Measurements from ENCODE around the gene NXPH4.

GRCh38 chr12:57200497-57200896, 16.1 kb upstream of the NXPH4 start:
- TF ChIP-seq CTCF (IDR thresholded peaks at IDR 0.05 in 2 of 3, conservative IDR thresholded peaks at IDR 0.05 in 1 of 3; ENCODE audit: control insufficient read depth in 2 of 3, extremely low read depth in 1 of 3, insufficient read depth in 1 of 3, low read depth in 3 of 3, low read length in 3 of 3) (no peak), REST (IDR thresholded peaks at IDR 0.05; ENCODE audit: low read depth, low read length) (no peak), POLR2A (IDR thresholded peaks at IDR 0.05; ENCODE audit: low read depth, low read length) (no peak), SP1 (IDR thresholded peaks at IDR 0.05; ENCODE audit: low read depth, low read length) (no peak)
